Subcutaneous abdominal adipose tissue (tissue), 5 donors: ENCODE results near the gene MRS2.

Experiments
- H3K27ac ChIP-seq: one replicate; pipeline ENCODE4 v1.7.0; 2013; ENCODE audit warnings: low read depth, mild to moderate bottlenecking, inconsistent platforms, low read length, moderate library complexity
- H3K27me3 ChIP-seq, 5 donors: one replicate each; pipeline ENCODE4 v1.7.0; 2013; ENCODE audit warnings: low read length in 5 of 5, inconsistent platforms in 1 of 5; ENCODE audit not compliant: control insufficient read depth in 5 of 5, insufficient read depth in 4 of 5
- H3K36me3 ChIP-seq, 5 donors: one replicate each; pipeline ENCODE4 v1.7.0; 2013; ENCODE audit warnings: low read length in 5 of 5; ENCODE audit not compliant: control insufficient read depth in 5 of 5, insufficient read depth in 5 of 5
- H3K4me1 ChIP-seq, 5 donors: one replicate each; pipeline ENCODE4 v1.7.0; 2013; ENCODE audit warnings: low read length in 5 of 5, mild to moderate bottlenecking in 3 of 5, moderate library complexity in 1 of 5; ENCODE audit not compliant: control insufficient read depth in 5 of 5, insufficient read depth in 5 of 5
- H3K4me3 ChIP-seq, 5 donors: one replicate each; pipeline ENCODE4 v1.7.0; 2013; ENCODE audit warnings: low read length in 5 of 5, low read depth in 1 of 5
- H3K9ac ChIP-seq, 5 donors: one replicate each; pipeline ENCODE4 v1.7.0; 2013; ENCODE audit warnings: low read length in 5 of 5, mild to moderate bottlenecking in 4 of 5, moderate library complexity in 3 of 5
- H3K9me3 ChIP-seq, 5 donors: one replicate each; pipeline ENCODE4 v1.7.0; 2013; ENCODE audit warnings: low read length in 5 of 5; ENCODE audit not compliant: control insufficient read depth in 5 of 5
- donor health status: healthy.
- donor health status: healthy.
- donor health status: healthy.
- donor health status: healthy.
- donor health status: healthy.

The MRS2 gene

DNA sequence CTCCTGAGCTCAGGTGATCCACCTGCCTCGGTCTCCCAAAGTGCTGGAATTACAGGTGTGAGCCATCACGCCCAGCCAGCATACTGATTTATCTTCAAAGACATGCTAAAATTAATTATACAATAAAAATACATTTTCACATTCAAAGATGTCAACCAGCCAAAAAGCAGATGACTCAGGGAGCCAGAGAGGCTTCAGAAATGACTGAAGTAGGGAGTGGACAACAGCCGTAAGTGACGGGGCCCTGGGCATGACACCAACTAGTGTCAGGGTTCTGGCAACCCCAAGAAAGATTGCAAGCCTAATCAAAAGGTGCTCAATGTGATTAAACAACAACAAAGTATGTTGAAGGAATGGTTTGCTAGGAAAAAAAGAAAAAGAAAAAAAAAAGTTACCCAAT is 58.2 kb downstream of the MRS2 start:
- Histone ChIP-seq H3K27me3 (no peaks in the 10 kb centered on the region), H3K4me3 (no peak overlapping the region), H3K9me3 (no peaks in the 10 kb centered on the region), H3K36me3 (no peaks in the 10 kb centered on the region), H3K4me1 (peaks cover 0 to 22% (median 6%) of the 10 kb centered on the region in 5 donors), H3K9ac (no peak overlapping the region), H3K27ac (no peak overlapping the region)

DNA sequence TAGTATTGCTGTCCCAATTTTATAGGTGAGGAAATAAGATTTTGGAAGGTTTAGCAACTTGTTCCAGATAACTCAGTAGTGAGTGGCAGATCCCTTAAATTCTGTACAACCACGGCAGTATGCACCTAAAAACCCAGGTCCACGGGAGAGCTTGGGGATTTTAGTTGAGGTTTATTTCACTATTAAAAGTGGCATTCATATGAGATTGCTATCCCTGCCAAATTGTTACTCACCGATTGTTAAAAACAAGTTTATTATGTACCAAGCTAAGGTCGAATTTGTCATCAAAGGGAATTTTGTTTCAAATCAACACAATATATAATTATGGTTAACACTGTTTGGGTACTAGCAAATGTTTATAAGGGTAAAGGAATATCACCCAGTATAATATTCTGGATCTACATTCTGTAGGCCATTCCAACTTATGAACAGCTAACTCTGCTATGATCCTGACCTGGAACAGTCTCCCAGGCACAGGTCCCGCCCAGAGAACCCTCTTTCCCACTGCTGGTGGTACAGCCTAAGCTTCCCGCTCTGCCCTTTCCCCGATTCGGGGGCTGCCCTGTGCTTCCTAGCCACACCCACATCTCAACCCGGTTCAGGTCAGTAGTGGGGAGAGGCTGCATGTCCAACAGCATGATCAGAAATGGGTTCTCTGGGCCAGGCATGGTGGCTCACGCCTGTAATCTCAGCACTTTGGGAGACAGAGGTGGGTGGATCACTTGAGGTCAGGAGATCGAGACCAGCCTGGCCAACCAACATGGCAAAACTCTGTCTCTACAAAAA is 61.7 kb downstream of the MRS2 start:
- H3K27me3 ChIP-seq = no peaks in the 10 kb centered on the region
- no peak overlapping the region for H3K4me3 ChIP-seq
- no peaks in the 10 kb centered on the region for H3K9me3 ChIP-seq
- no peak overlapping the region for H3K27ac ChIP-seq
- peaks cover 0 to 8% (median 0%) of the 10 kb centered on the region in 5 donors for H3K4me1 ChIP-seq
- no peaks in the 10 kb centered on the region for H3K36me3 ChIP-seq
- H3K9ac ChIP-seq = no peak overlapping the region

DNA sequence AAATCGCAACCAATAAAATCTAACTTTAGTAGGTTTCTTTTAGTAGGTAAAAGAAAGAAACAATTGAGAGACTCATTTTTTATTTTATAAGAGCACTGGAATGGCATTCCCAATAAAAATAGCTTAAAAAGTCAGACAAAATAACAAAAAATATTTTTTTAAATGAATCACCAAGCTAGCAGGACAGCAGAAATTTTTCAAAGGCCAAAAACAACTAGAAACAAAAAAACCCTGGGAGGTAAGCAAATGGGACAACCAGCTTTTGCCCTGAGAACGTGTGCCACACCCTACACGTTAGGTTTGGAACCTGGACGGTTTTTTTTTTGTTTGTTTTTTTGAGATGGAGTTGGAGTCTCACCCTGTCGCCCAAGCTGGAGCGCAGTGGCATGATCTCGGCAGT is 67.1 kb downstream of the MRS2 start:
- Histone ChIP-seq H3K36me3 (no peaks in the 10 kb centered on the region), H3K4me1 (peaks cover 0 to 4% (median 0%) of the 10 kb centered on the region in 5 donors), H3K9me3 (no peaks in the 10 kb centered on the region), H3K4me3 (no peak overlapping the region), H3K27me3 (no peaks in the 10 kb centered on the region), H3K9ac (no peak overlapping the region), H3K27ac (no peak overlapping the region)

- no peak overlapping the region for H3K4me3 ChIP-seq
- no peaks in the 10 kb centered on the region for H3K36me3 ChIP-seq
- H3K9me3 ChIP-seq = no peaks in the 10 kb centered on the region
- no peak overlapping the region for H3K9ac ChIP-seq
- H3K27me3 ChIP-seq = no peaks in the 10 kb centered on the region
- H3K27ac ChIP-seq = peak overlapping the region; percentile 43
- H3K4me1 ChIP-seq = peaks cover 0 to 12% (median 8%) of the 10 kb centered on the region in 5 donors
Observed at GRCh38 chr6:24472181-24472580, 69.4 kb downstream of the MRS2 start.
